GM21786 (cell line): ENCODE measurements around the gene CDCA4.

Source experiments
- ATAC-seq: cut with Tn5 transposase; IDR thresholded peaks from one replicate; pipeline ENCODE4 v1.9.1; 2021; ENCODE audit not compliant: unreplicated experiment

CDCA4 gene

DNA sequence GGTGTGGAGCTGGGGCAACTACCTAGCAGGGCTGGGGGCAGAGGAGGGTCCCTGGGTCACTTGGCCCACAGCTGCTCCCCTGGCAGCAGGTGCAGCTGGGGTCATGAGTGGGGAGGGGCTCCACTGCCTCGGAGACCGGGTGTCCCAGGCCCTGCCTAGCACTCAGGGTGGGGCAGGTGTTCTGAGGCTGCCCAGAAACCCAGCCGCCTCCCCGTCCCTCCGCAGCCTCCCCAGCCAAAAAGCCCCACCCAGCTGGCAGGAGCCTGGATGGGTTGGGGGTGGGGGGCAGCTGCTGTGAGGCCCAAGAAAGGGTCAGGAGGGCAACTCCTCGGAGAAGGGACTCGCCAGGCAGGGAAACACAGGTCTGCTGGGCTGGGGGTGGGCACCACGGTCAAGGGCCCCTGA is 53.9 kb downstream of the CDCA4 start:
- ATAC-seq, result no peak

DNA sequence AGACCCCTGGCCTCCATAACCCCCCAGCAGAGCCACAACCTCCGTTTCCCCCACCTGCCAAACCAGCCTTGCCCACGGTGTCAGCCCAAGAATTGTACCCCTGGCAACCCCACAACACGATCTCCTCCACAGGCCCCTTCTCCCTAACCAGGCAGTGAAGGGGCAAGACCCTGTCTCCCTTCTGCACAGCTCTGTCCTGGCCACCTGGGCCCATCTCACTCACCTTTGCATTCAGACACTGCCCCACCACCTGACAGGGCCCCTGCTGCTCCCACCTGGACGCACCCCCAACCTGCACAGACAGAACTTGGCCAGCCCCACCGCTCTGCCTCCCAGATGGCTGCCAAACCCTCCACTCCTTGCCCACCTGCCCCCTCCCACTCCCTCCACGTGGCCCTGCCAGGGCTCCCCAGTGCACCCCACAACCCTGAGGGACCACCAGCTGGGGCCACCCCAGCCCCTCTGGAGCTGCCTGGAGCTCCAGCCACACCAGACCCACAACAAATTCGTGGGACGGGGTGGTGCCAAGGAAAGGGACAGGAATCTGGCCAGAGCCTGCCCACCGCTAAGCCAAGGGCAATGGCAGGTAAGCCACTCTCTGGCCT is 54.5 kb downstream of the CDCA4 start:
- ATAC-seq, result no peak

DNA sequence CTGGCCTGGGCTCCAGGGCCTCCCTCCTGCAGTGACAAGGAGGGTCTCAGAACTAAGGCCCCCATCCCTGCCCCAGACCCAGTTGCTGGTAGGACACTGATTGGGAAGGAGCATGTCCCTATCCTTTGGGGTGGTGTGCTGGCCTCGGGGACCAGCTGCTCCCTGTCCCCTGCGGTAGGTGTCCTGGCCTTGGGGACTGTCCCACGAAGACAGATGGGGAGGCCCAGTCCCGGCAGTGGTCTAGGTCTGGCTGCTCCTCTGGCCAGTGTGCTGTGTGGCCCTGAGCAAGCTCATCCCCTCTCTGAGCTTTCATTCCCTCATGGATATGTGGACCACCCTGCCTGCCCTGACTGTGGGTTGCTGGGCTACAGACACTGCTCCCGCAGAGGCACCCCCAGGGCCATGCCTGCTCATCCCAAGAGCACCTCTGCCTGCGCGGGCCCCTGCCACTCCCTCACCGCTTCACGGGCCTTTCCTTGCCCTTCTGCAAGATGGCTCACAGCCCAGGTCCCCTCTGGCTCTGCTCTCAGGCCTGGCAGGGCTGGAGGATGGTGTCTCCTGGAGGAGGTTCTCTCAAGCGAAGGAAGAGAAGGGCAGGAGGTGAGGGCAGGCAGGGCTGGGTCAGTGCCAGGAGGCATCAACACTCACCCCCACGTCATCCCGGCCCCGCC is 55.2 kb downstream of the CDCA4 start:
- no peak for ATAC-seq

DNA sequence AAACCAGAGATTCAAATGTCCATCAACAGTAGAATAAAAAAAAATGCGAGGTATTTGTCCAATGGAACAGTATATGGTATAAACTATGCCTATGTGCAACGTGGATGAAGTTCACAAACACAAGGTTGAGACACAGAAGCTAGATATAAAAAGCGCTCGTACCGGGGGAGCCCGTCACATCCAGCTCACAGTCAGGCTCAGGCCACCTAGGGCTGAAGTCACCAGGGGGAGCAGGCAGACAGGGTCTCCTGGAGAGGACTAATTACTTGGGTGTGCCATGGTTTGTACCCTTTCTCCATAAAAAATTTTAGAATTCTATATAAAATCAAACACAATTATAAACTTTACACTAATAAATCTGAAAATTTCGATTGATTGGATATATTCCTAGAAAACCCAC is 56.3 kb downstream of the CDCA4 start:
- ATAC-seq, result no peak
